HepG2 (cell line): ENCODE measurements around the gene ZNF282. TPM values are rescaled to one million over a fixed set of nuclear protein-coding genes. Genes with fewer than 3 reads are reported as not detected.
A peak's percentile ranks its signal among the peaks of the same experiment; 100 is the strongest.

ENCODE experiments used
- ELK4 ChIP-seq: sonication (generic); formaldehyde crosslinking; IDR thresholded peaks from 2 replicates; pipeline ENCODE4 v1.9.0; 2021; ENCODE audit warnings: missing genetic modification reagents, borderline replicate concordance
- ESRRA ChIP-seq: sonication (generic); formaldehyde crosslinking; IDR thresholded peaks from 2 replicates; pipeline ENCODE4 v1.5.1; 2020; ENCODE audit warnings: mild to moderate bottlenecking, low read depth, missing genetic modification reagents
- JUN ChIP-seq: sonication (generic); formaldehyde crosslinking; IDR thresholded peaks from 2 replicates; pipeline ENCODE4 v1.4.0; 2020; ENCODE audit warnings: mild to moderate bottlenecking, missing genetic modification reagents
- MED1 ChIP-seq: sonication (generic); formaldehyde crosslinking; IDR thresholded peaks from 2 replicates; pipeline ENCODE4 v1.4.0; 2020; ENCODE audit warnings: missing genetic modification reagents
- NFIB ChIP-seq: sonication (generic); formaldehyde crosslinking; IDR thresholded peaks from 2 replicates; pipeline ENCODE4 v1.9.0; 2021; ENCODE audit warnings: missing genetic modification reagents, mild to moderate bottlenecking, borderline replicate concordance
- NFKBIZ ChIP-seq: IDR thresholded peaks from 2 replicates; pipeline ENCODE4 v1.6.1; 2018; ENCODE audit warnings: missing genetic modification reagents, missing compliant biosample characterization
- PTBP1 ChIP-seq: fragments of 200-400 bp; formaldehyde crosslinking; IDR thresholded peaks from 2 replicates; pipeline ENCODE4 v1.6.1; 2018; ENCODE audit warnings: low read length, low read depth; ENCODE audit not compliant: poor library complexity, severe bottlenecking
- RAD51 ChIP-seq: fragments of 450-650 bp; IDR thresholded peaks from 2 replicates; pipeline ENCODE4 v1.6.1; 2016; ENCODE audit warnings: borderline replicate concordance
- SMAD1 ChIP-seq: sonication (generic); formaldehyde crosslinking; IDR thresholded peaks from 2 replicates; pipeline ENCODE4 v1.4.0; 2020; ENCODE audit warnings: missing genetic modification reagents, low read depth, mild to moderate bottlenecking, borderline replicate concordance
- SMYD3 ChIP-seq: sonication (generic); formaldehyde crosslinking; IDR thresholded peaks from 2 replicates; pipeline ENCODE4 v1.8.1; 2023; ENCODE audit warnings: mild to moderate bottlenecking, missing genetic modification reagents
- TERF1 ChIP-seq: sonication (generic); formaldehyde crosslinking; IDR thresholded peaks from 2 replicates; pipeline ENCODE4 v1.8.0; 2022; ENCODE audit warnings: mild to moderate bottlenecking, missing genetic modification reagents, moderate library complexity
- ZBTB2 ChIP-seq: sonication (generic); formaldehyde crosslinking; IDR thresholded peaks from 2 replicates; pipeline ENCODE4 v1.8.0; 2022; ENCODE audit warnings: low read depth, missing genetic modification reagents
- ZBTB21 ChIP-seq: sonication (generic); formaldehyde crosslinking; IDR thresholded peaks from 2 replicates; pipeline ENCODE4 v1.4.0; 2020; ENCODE audit warnings: missing genetic modification reagents
- ZNF30 ChIP-seq: sonication (generic); formaldehyde crosslinking; IDR thresholded peaks from 2 replicates; pipeline ENCODE4 v1.5.0; 2020; ENCODE audit warnings: mild to moderate bottlenecking, missing genetic modification reagents
- ZNF556 ChIP-seq: sonication (generic); formaldehyde crosslinking; IDR thresholded peaks from 2 replicates; pipeline ENCODE4 v1.4.0; 2020; ENCODE audit warnings: mild to moderate bottlenecking, missing genetic modification reagents, borderline replicate concordance
- ZNF562 ChIP-seq: sonication (generic); formaldehyde crosslinking; IDR thresholded peaks from 2 replicates; pipeline ENCODE4 v1.8.0; 2022; ENCODE audit warnings: missing genetic modification reagents, borderline replicate concordance
- ZNF607 ChIP-seq: sonication (generic); formaldehyde crosslinking; IDR thresholded peaks from 2 replicates; pipeline ENCODE4 v1.5.1; 2020; ENCODE audit warnings: missing genetic modification reagents, mild to moderate bottlenecking, borderline replicate concordance
- ZNF724P ChIP-seq: sonication (generic); formaldehyde crosslinking; IDR thresholded peaks from 2 replicates; pipeline ENCODE4 v1.8.0; 2022; ENCODE audit warnings: missing genetic modification reagents, borderline replicate concordance
- polyA plus RNA-seq, 8 experiments: library from polyadenylated mRNA; depleted of rRNA in 3 of 8; stranded (reverse) in 7 of 8; unstranded in 1 of 8; fragments of >200 nt; fragmentation: Illumina TruSeq in 4 of 8; extraction: Trizol in 4 of 8; gene quantifications; 2 replicates each; pipeline versions ENCODE4 v1.2.1 to v1.2.3, GENCODE V29; 2011 to 2016; ENCODE audit warnings: low read depth in 4 of 8, missing spikeins in 1 of 8, mixed read lengths in 1 of 8; ENCODE audit not compliant: insufficient read depth in 1 of 8
- total RNA-seq, 5 experiments: library from RNA; depleted of rRNA; stranded (reverse); fragments of >200 nt; fragmentation: Illumina TruSeq; extraction: Trizol; gene quantifications; 2 replicates each; pipeline ENCODE4 v1.2.3, GENCODE V29; 2016; ENCODE audit warnings: low read depth in 1 of 5
- TF ChIP-seq, protein P1 (sequence below): sonication (generic); formaldehyde crosslinking; conservative IDR thresholded peaks from 2 replicates; pipeline ENCODE4 v1.8.0; 2022; ENCODE audit warnings: missing genetic modification reagents
- TF ChIP-seq, protein P2 (sequence below), 2 experiments: sonication (generic) in 1 of 2; formaldehyde crosslinking in 1 of 2; IDR thresholded peaks; 2 replicates each; pipeline versions ENCODE4 v1.5.1 to v1.6.1; 2011 to 2020; ENCODE audit warnings: borderline replicate concordance in 1 of 2, low read depth in 1 of 2, low read length in 1 of 2, mild to moderate bottlenecking in 1 of 2, missing genetic modification reagents in 1 of 2, moderate library complexity in 1 of 2

ZNF282 gene
- total and polyA plus RNA-seq, 2 of the 13 experiments (the other 11 are each of a cell fraction or from before 2014, with no cell fraction given): 9.1 to 20.9 TPM

- no peak for TF ChIP-seq JUN (CRISPR knock-in tag)
- peak; percentile 67; the same call in 1 of the 2 replicates for TF ChIP-seq MED1 (CRISPR knock-in tag)
- TF ChIP-seq ELK4 (CRISPR knock-in tag): no peak; the same call in 1 of the 2 replicates
- no peak for TF ChIP-seq RAD51
- TF ChIP-seq ZNF724P (CRISPR knock-in tag): peak; percentile 71; the same call in 1 of the 2 replicates
- no peak for TF ChIP-seq SMYD3 (CRISPR knock-in tag)
- TF ChIP-seq ZBTB21: no peak
- TF ChIP-seq, protein P1, sequence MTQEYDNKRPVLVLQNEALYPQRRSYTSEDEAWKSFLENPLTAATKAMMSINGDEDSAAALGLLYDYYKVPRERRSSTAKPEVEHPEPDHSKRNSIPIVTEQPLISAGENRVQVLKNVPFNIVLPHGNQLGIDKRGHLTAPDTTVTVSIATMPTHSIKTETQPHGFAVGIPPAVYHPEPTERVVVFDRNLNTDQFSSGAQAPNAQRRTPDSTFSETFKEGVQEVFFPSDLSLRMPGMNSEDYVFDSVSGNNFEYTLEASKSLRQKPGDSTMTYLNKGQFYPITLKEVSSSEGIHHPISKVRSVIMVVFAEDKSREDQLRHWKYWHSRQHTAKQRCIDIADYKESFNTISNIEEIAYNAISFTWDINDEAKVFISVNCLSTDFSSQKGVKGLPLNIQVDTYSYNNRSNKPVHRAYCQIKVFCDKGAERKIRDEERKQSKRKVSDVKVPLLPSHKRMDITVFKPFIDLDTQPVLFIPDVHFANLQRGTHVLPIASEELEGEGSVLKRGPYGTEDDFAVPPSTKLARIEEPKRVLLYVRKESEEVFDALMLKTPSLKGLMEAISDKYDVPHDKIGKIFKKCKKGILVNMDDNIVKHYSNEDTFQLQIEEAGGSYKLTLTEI (CRISPR knock-in tag): no peak
- 0 out of 2 replicates have a peak, but pooled peaks have one; percentile 36 for TF ChIP-seq SMAD1 (CRISPR knock-in tag)
- no peak for TF ChIP-seq TERF1 (CRISPR knock-in tag)
- no peak for TF ChIP-seq ZBTB2
- TF ChIP-seq ZNF562 (CRISPR knock-in tag): no peak
- TF ChIP-seq, protein P2, sequence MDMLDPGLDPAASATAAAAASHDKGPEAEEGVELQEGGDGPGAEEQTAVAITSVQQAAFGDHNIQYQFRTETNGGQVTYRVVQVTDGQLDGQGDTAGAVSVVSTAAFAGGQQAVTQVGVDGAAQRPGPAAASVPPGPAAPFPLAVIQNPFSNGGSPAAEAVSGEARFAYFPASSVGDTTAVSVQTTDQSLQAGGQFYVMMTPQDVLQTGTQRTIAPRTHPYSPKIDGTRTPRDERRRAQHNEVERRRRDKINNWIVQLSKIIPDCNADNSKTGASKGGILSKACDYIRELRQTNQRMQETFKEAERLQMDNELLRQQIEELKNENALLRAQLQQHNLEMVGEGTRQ (IDR thresholded peaks at IDR 0.05; ENCODE audit: low read depth, low read length): no peak
- TF ChIP-seq, protein P2 (CRISPR knock-in tag; IDR thresholded peaks at IDR 0.05; ENCODE audit: borderline replicate concordance): no peak; the same call in 1 of the 2 replicates
- TF ChIP-seq ZNF30 (CRISPR knock-in tag): no peak
- TF ChIP-seq NFIB (CRISPR knock-in tag): no peak
- peak; percentile 91; the same call in 1 of the 2 replicates for TF ChIP-seq ZNF556
- no peak for TF ChIP-seq PTBP1
- TF ChIP-seq ZNF607 (CRISPR knock-in tag): peak; percentile 65; the same call in 1 of the 2 replicates
- 0 out of 2 replicates have a peak, but pooled peaks have one; percentile 58 for TF ChIP-seq NFKBIZ
- TF ChIP-seq ESRRA: peak; percentile 48; the same call in 1 of the 2 replicates
Measured at GRCh38 chr7:149239345-149240143, 44.2 kb downstream of the ZNF282 start, which contains the start of gene ZNF212 (continued).
